Activated T-helper 2 cell treated with anti-CD3 and anti-CD28 coated beads, Interferon-gamma antibody, Interleukin-2, Interleukin-4, amounts not matched to agents 10 μg/mL and 5 μg/mL and 100 μg/mL, durations not matched to agents 14 hours and 24 hours and 36 hours (primary cell): ENCODE data around the gene PDE11A. TPM values are rescaled to one million over a fixed set of nuclear protein-coding genes. Genes with fewer than 3 reads are reported as not detected.

Source experiments
- DNase-seq: peaks from one replicate; pipeline ENCODE4 v3.0.0; 2021; ENCODE audit warnings: low spot score
- H3K27ac Mint-ChIP-seq: one replicate; pipeline ENCODE4 v1.8.0; 2021; ENCODE audit warnings: mixed read lengths
- H3K27me3 Mint-ChIP-seq: one replicate; pipeline ENCODE4 v1.8.0; 2021; ENCODE audit warnings: low read depth, mixed read lengths
- H3K36me3 Mint-ChIP-seq: one replicate; pipeline ENCODE4 v1.8.0; 2021; ENCODE audit warnings: low read depth, mixed read lengths
- H3K4me1 Mint-ChIP-seq: one replicate; pipeline ENCODE4 v1.8.0; 2021; ENCODE audit warnings: low read depth, mixed read lengths
- H3K4me3 Mint-ChIP-seq: one replicate; pipeline ENCODE4 v1.8.0; 2021; ENCODE audit warnings: low read depth, mild to moderate bottlenecking, moderate library complexity, mixed read lengths
- H3K9me3 Mint-ChIP-seq: one replicate; pipeline ENCODE4 v1.8.0; 2021; ENCODE audit warnings: mixed read lengths
- intact Hi-C: fragments of 100-400 bp; cut with micrococcal nuclease; formaldehyde crosslinking; loops from one replicate; pipeline ENCODE4 v1.15.1; 2023
- total RNA-seq: library from RNA; stranded (reverse); gene quantifications from 2 replicates; pipeline ENCODE4 v1.2.3, GENCODE V29; 2022

The PDE11A gene
- total RNA-seq, 1 donor from 2014 or later = not detected

DNA sequence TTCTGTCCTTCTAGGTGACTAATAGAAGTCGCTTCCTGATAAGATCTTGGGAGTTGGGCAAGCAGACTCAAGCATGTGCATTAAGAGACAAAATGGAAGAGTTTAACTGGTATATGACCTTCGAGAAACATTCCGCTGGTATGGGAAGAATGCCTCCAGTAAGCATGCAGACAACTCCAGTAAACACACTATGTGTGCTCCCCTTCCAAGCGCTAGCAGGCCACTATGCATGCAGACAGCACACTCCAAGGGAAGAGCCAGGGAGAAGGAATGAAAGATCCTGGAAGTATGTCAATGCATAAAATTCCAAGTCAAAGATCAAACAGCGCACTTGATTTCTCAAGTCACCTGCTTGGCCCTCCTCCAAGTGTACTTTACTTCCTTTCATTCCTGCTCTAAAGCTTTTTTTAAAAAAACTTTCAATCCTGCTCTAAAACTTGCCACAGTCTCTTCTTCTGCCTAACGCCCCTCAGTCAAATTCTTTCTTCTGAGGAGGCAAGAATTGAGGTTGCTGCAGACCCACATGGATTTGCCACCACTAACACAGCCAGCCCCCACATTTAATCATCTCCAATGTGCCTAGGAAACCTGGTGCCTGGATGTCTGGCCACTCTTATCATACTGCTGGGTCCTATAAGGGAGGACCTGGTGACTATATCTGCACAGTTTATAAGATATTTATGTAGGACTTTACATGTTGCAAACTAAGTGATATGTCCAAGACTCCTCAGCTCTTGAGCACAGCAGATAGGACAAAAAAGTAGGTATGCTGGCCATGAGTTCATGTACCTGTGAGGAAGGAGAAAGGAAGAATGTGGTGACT, 239.8 kb downstream of the PDE11A start:
- intact Hi-C loops = no loop called here
- H3K36me3 Mint-ChIP-seq = no peaks in the 10 kb centered on the region
- no peak overlapping the region for H3K4me3 Mint-ChIP-seq
- DNase-seq = no peak
- H3K9me3 Mint-ChIP-seq = peaks cover 4% of the 10 kb centered on the region
- no peaks in the 10 kb centered on the region for H3K27me3 Mint-ChIP-seq
- H3K27ac Mint-ChIP-seq = no peak overlapping the region
- H3K4me1 Mint-ChIP-seq = no peaks in the 10 kb centered on the region

DNA sequence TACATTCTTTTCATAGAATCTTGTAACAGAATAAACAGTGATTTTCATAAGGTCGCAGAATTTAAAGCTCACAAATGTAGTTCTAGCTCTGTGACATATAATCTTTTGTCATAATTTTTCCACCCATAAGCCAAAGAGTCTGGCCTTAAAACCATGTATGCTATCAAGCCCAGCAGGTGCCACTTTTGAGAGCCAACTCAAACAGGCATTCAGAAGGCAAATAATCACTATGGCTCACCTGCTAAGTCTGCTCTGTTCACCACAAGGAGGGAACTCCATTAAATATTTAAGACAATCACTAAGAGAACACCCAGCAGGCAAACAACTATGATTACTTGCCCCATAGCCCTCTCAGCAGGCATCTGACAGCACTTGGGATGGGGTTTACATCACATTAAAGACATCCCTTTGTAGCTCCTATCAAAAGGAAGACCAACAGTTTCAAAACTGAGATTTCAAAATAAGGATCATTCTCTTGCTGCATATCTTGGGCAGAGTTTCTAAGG, 241.6 kb downstream of the PDE11A start:
- intact Hi-C loops = no loop called here
- no peaks in the 10 kb centered on the region for H3K4me1 Mint-ChIP-seq
- no peaks in the 10 kb centered on the region for H3K9me3 Mint-ChIP-seq
- H3K27me3 Mint-ChIP-seq = no peaks in the 10 kb centered on the region
- DNase-seq = no peak
- H3K27ac Mint-ChIP-seq = no peak overlapping the region
- no peaks in the 10 kb centered on the region for H3K36me3 Mint-ChIP-seq
- H3K4me3 Mint-ChIP-seq = no peak overlapping the region

DNA sequence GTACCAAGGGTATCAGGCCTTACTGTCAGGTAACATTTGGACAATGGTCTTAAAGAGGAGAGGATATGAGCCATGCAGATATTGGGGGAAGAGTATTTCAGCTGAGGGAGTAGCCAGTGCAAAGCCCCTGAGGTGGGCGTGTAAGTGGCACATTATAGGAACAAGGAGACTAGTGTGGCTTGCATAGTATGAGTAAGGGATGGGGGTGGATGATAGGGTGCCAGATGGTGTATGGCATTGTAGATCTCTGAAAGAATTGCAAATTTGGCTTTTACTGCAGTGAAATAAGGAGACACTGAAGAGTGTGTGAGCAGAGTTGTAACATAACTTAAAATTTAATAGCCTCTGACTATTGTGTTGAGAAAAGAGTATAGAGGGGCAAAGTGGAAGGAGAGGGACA, 244.0 kb downstream of the PDE11A start:
- no peak for DNase-seq
- Mint-ChIP-seq H3K4me3 (no peak overlapping the region), H3K36me3 (no peaks in the 10 kb centered on the region), H3K27ac (no peak overlapping the region), H3K4me1 (no peaks in the 10 kb centered on the region), H3K27me3 (peaks cover 2% of the 10 kb centered on the region), H3K9me3 (no peaks in the 10 kb centered on the region)
- intact Hi-C loops = no loop called here

DNA sequence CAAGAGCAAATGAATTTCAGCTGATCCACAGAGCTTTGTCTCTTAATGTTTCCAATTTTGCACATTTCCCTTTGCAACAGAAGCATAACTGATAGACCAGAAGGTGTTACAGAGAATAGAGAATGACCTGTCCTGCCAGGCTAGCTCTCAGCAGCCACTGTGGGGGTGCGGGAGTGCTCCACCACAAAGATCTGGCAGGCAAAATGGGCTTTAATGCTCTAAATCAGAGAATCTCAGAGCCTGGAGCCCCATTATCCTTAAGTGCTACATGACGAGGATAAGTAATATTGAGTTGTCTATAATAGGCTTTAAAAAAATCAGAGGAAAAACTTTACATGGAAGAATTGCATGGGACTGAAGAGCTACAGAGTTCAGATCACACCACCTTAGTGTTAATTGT, 245.7 kb downstream of the PDE11A start:
- no peak for DNase-seq
- H3K9me3 Mint-ChIP-seq = no peaks in the 10 kb centered on the region
- H3K27me3 Mint-ChIP-seq = peaks cover 2% of the 10 kb centered on the region
- H3K4me3 Mint-ChIP-seq = no peak overlapping the region
- H3K36me3 Mint-ChIP-seq = no peaks in the 10 kb centered on the region
- H3K27ac Mint-ChIP-seq = no peak overlapping the region
- intact Hi-C loops = no loop called here
- no peaks in the 10 kb centered on the region for H3K4me1 Mint-ChIP-seq

DNA sequence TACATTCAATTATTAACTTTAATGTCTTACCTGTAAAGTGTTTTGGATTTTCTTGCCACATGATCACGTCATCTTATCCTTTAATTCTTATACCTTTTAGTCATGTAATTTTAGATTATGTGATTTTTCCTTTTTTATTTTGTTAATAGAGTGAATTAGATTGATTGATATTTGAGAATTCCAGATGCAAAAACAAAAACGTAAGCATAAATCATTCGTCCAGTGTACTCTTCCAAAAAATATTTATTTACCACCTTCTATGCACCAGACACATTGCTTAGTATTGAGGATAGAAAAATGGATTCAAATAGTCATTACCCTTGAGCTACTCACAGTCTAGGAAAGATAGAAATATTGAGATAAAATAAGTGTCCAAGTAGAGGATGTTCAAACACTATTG, 249.6 kb downstream of the PDE11A start:
- H3K9me3 Mint-ChIP-seq = no peaks in the 10 kb centered on the region
- H3K4me3 Mint-ChIP-seq = no peak overlapping the region
- DNase-seq = no peak
- H3K27me3 Mint-ChIP-seq = peaks cover 9% of the 10 kb centered on the region
- H3K27ac Mint-ChIP-seq = no peak overlapping the region
- intact Hi-C loops = no loop called here
- H3K4me1 Mint-ChIP-seq = no peaks in the 10 kb centered on the region
- H3K36me3 Mint-ChIP-seq = no peaks in the 10 kb centered on the region

DNA sequence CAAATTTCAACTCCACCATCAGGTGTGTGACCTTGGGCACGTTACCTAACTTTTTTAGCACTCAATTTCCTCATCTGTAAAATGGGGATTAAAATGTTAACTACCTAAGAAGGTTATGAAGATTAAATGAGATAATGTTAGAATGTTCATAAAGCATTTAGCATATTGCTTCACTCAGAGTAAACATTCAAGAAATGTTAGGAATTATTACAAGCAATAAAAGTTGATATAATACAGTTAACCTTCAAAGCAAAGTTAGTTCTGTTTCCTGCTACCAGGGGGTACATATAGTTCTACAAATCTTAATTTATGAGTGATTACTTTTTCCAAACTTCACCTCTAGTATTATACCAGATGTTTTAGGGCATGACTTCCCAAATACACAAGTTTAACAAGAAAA, 254.2 kb downstream of the PDE11A start:
- Mint-ChIP-seq H3K4me3 (no peak overlapping the region), H3K27me3 (peaks cover 19% of the 10 kb centered on the region), H3K4me1 (no peaks in the 10 kb centered on the region), H3K9me3 (no peaks in the 10 kb centered on the region), H3K36me3 (no peaks in the 10 kb centered on the region), H3K27ac (no peak overlapping the region)
- DNase-seq = no peak
- intact Hi-C loops = no loop called here

DNA sequence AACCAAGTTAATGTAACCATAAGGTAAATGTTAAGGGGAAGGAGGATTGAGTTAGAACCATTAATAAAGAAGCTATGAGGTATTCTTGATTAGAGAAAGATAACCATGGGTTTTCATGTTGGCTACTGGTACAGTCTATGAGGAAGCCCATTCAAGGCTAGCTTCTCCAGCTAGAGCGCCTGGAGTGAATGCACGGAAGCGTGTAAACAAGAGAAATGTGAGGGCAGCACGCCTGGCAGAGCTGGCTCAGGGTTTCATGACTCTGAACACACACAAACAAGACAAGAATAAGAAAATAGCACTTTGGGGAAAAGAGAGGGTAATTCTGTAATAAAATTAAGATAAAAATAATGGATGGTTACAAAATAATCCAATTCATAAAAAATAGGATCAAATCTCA, 255.3 kb downstream of the PDE11A start:
- H3K36me3 Mint-ChIP-seq = no peaks in the 10 kb centered on the region
- no peak overlapping the region for H3K4me3 Mint-ChIP-seq
- peaks cover 19% of the 10 kb centered on the region for H3K27me3 Mint-ChIP-seq
- intact Hi-C loops = no loop called here
- DNase-seq = no peak
- no peaks in the 10 kb centered on the region for H3K9me3 Mint-ChIP-seq
- no peaks in the 10 kb centered on the region for H3K4me1 Mint-ChIP-seq
- H3K27ac Mint-ChIP-seq = no peak overlapping the region

DNA sequence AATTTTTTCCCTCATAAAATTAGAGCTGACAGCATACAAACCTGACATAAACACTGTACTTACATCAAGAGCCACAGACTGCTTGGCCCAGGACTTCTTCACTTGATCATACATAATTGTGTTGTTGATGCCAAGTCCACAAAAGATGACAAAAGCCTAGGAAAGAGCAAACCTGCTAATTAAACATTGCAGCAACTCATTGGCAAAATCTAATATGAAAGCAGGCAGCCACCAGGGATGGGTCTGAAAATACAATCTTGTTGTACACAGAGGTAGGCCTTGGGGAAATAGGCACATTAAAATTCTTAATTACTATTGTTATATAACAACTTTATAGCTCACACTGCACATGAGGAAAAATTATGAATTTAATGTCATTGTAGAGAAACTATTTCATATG, 255.8 kb downstream of the PDE11A start:
- H3K4me1 Mint-ChIP-seq = no peaks in the 10 kb centered on the region
- peaks cover 19% of the 10 kb centered on the region for H3K27me3 Mint-ChIP-seq
- intact Hi-C loops = no loop called here

DNA sequence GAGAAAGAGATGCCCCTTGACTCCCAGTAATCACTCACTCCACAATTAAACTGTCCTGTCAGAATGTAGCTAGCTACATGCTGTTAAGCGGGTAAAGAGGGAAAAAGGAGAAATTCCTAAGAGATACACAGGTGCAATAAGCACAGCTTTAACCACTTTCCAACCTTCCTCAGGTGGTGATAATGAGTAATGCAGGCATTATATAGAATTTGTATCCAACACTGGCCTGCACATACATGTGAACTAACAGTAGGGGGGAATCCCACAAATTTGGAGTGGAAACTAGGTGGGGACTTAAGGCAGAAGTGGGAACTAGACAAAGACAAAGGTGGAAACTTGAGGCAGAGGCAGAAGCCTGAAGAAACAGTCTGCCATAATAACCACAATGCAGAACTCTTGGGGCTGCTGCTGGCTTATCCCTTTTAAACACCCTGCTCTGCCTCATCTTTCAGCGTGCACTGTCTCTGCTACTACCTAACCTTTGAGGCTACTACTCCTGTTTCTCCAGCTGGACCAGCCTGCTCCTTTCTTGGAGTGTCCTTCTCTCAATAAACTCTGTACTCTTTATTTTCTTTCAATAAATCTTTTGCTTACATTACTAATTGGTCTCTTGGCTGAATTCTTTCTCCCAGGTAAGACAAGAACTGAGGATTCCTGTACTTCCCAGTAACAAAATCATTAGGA, 259.7 kb downstream of the PDE11A start:
- H3K4me3 Mint-ChIP-seq = no peak overlapping the region
- H3K27ac Mint-ChIP-seq = no peak overlapping the region
- no peaks in the 10 kb centered on the region for H3K36me3 Mint-ChIP-seq
- no peaks in the 10 kb centered on the region for H3K4me1 Mint-ChIP-seq
- no peak for DNase-seq
- intact Hi-C loops = no loop called here
- no peaks in the 10 kb centered on the region for H3K9me3 Mint-ChIP-seq
- H3K27me3 Mint-ChIP-seq = peaks cover 23% of the 10 kb centered on the region

More for the DNA sequence above, 255.8 kb downstream of the PDE11A start:
- no peak overlapping the region for H3K4me3 Mint-ChIP-seq
- no peaks in the 10 kb centered on the region for H3K36me3 Mint-ChIP-seq
- no peak for DNase-seq
- H3K9me3 Mint-ChIP-seq = no peaks in the 10 kb centered on the region
- H3K27ac Mint-ChIP-seq = no peak overlapping the region

DNA sequence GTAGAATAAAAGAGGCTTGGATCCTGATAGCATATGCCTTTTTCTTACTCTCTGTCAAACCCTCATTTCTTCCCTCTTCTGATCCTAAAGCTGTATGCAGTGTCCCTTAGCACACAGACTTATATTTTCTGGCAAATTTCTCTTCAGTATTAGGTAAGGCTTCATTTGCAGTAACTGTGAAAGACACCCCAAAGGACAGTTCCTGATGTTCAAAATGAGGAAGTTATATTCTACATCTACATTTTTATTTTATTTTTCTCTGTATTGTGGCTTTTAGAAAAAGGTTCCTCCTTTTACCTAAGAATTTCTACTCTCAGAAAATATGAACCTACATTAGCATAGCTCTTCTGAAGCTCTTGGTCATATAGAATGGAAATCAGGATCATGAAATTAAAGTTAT, 261.7 kb downstream of the PDE11A start:
- intact Hi-C loops = no loop called here
- H3K9me3 Mint-ChIP-seq = no peaks in the 10 kb centered on the region
- H3K4me3 Mint-ChIP-seq = no peak overlapping the region
- no peak for DNase-seq
- no peaks in the 10 kb centered on the region for H3K4me1 Mint-ChIP-seq
- no peak overlapping the region for H3K27ac Mint-ChIP-seq
- peaks cover 24% of the 10 kb centered on the region for H3K27me3 Mint-ChIP-seq
- no peaks in the 10 kb centered on the region for H3K36me3 Mint-ChIP-seq

DNA sequence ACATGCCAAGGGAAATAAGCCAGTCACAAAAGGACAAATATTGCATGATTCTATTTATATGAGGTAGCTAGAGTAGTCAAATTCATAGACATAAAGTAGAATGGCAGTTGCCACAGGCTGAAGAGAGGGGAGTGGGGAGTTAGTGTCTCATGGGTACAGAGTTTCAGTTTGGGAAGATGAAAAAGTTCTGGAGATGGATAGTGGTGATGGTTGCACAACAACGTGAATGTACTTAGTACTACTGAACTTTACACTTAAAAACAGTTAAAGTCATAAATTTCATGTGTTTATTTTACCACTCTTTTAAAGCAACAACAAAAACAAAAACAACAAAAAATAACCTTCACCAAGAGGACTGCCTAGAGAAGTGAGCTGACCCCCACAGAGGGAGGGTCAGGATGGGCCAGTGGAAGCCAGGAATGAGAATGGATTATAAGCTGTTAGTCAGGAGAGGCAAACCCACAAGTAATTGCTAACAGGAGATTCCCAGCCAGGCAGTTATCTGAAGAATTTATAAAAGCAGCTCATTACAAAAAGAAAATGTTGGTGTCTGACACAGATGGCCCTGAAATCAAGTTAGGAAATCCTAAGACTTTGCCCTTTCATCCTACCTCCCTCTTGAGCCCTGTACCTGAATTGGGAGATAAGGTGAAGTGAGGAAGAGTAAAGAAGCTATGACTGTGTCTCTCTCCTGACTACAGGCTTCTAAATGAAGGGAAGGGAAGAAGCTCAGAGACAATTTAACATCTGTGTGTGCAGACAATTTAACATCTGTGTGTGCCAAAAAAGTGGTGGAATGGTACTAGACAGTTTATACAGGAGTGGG, 263.4 kb downstream of the PDE11A start:
- no peaks in the 10 kb centered on the region for H3K36me3 Mint-ChIP-seq
- H3K27ac Mint-ChIP-seq = no peak overlapping the region
- intact Hi-C loops = no loop called here
- no peaks in the 10 kb centered on the region for H3K9me3 Mint-ChIP-seq
- no peak overlapping the region for H3K4me3 Mint-ChIP-seq
- H3K4me1 Mint-ChIP-seq = no peaks in the 10 kb centered on the region
- no peak for DNase-seq
- peaks cover 22% of the 10 kb centered on the region for H3K27me3 Mint-ChIP-seq

DNA sequence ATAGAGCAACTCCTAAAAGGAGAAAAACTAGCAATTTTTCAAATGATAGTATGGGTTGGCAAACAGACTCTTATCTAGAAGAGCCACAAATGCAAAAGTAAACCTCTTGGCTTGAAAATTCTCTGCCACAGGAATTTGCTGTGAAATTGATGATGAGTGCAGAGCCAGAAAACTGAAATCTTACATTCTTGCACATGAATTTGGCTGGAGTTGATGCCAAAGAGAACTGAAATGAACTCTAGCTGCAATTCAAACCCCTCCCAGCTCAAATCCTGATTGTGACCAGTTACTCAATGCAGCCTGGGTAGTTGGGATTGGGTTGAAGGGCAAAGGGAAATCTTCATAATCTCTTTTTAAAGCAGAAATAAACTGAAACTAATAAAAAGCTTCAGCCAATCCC, 266.6 kb downstream of the PDE11A start:
- Mint-ChIP-seq H3K9me3 (no peaks in the 10 kb centered on the region), H3K4me3 (no peak overlapping the region), H3K27ac (no peak overlapping the region), H3K4me1 (no peaks in the 10 kb centered on the region), H3K27me3 (peaks cover 33% of the 10 kb centered on the region), H3K36me3 (no peaks in the 10 kb centered on the region)
- intact Hi-C loops = no loop called here
- no peak for DNase-seq

DNA sequence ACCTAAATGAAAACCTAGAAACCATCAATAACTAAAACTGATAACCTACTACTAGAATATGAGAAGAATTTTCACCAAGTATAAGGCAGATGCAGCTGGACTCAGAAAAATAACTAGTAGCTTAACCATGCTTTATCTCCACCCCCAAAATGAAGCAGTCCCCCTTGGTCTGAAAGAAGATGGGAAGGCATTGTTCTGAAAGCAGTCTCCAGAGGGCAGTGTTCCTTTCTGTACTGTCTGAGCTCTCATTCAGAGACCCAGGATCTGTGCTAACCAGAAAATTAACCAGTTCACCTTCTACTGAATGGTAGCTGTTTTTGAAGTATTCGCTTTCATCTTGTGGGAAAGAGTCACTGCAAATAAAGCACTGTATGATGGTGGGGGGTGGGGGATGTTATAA, 273.0 kb downstream of the PDE11A start:
- Mint-ChIP-seq H3K36me3 (no peaks in the 10 kb centered on the region), H3K27me3 (peaks cover 38% of the 10 kb centered on the region), H3K4me1 (no peaks in the 10 kb centered on the region), H3K4me3 (no peak overlapping the region), H3K9me3 (no peaks in the 10 kb centered on the region), H3K27ac (no peak overlapping the region)
- intact Hi-C loops = no loop called here
- no peak for DNase-seq
